ENCODE measurements around the gene EMSY.

- TF ChIP-seq CTCF (IDR thresholded peaks at IDR 0.05) (no peak), ZFX (IDR thresholded peaks at IDR 0.05; ENCODE audit: borderline replicate concordance) (no peak)
Observed at GRCh38 chr11:76589964-76590950, 145.4 kb downstream of the EMSY start.

All from 22Rv1 (cell line).